T1000 (cell line): ENCODE measurements around the gene TGFBR3L.

Experiments
- DNase-seq: peaks from one replicate; lab custom pipeline; 2025; ENCODE audit warnings: mixed read lengths; lab: John Stamatoyannopoulos, UW

Gene TGFBR3L

GRCh38 chr19:7914598-7915045 lies at the start of gene TGFBR3L:
Gene TGFBR3L, plus strand, starts transcription at chr19:7914830.
- no peak for DNase-seq

GRCh38 chr19:7865262-7865911 lies 49.2 kb upstream of the TGFBR3L start:
- no peak for DNase-seq

- no peak for DNase-seq
Measured at GRCh38 chr19:7866399-7867091, 48.1 kb upstream of the TGFBR3L start.

GRCh38 chr19:7867092-7867844 lies 47.4 kb upstream of the TGFBR3L start:
- DNase-seq: no peak

GRCh38 chr19:7868326-7868670 lies 46.3 kb upstream of the TGFBR3L start:
- DNase-seq: no peak

GRCh38 chr19:7868671-7869452 lies 45.8 kb upstream of the TGFBR3L start:
- peak; percentile 81 for DNase-seq

- DNase-seq: peak; percentile 69
Measured at GRCh38 chr19:7869453-7869909, 45.1 kb upstream of the TGFBR3L start.

DNA sequence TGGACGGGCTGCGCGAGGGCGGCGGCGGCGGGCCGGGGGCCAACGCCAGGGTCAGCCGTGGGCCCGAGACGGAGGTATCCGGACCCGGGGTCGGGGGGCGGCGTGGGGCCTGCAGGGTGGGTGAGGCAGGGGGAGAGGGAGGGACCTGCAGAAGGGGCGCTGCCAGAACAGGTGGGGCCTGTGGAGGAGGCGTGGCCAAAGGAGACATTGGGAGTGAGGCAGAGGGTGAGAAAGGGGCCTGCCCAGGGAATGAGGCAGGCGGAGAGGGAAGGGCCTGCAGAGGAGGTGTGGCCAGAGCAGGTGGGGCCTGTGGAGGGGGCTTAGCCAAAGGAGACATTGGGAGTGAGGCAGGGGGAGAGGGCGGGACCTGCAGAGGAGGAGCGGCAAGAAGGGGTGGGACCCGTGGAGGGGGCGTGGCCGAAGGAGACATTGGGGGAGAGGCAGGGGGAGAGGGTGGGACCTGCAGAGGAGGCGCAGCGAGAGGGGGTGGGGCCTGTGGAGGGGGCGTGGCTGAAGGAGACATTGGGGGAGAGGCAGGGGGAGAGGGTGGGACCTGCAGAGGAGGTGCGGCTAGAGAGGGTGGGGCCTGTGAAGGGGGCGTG lies 44.6 kb upstream of the TGFBR3L start:
- peak; percentile 84 for DNase-seq

- peak; percentile 84 for DNase-seq
Measured at GRCh38 chr19:7870571-7871436, 43.8 kb upstream of the TGFBR3L start.

GRCh38 chr19:7871437-7872305 lies 43.0 kb upstream of the TGFBR3L start:
- DNase-seq: peak; percentile 91

DNA sequence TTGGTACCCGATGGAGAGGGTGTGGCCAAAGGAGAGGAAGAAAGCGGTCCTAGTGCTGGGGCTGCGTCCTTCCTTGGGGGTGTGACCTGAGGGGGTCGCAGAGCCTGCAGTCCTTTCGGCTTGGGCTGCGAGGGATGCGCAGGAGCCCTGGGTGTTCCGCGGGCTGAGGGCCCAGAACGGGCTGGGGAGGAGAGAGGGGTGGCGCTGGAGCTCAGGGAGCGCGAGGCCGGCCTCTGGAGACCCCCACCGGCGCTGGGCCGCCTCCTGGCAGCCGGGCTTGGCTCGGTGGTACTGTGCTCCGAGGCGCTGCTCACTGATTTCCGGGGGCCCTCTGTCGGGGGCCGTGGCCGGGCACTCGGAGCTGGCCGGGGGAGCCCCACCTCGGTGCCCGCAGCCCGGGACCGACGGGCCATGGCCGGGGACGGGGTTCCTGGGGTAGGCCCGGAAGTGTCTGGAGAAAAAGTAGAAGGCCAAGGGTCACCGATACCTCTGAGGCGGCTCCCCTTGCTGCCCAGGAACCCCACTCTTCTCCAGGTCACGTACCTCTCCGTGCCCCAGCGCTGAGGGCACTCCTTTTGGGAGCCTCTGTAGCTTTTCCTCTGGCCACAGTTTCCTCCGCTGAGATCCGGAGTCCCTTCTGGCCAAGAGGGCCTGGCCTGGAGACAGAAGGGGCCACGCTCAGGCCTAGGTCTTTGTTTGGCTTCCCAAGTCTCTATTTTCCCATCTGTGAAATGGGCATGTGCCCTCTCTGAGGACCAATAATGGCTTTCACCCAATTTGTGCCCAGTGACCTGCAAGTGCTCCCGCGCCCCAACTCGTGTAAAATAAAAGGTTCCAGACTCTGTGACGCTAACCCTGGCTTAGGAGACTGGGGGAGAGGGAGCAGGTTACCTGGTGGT lies 42.1 kb upstream of the TGFBR3L start:
- DNase-seq: no peak

DNA sequence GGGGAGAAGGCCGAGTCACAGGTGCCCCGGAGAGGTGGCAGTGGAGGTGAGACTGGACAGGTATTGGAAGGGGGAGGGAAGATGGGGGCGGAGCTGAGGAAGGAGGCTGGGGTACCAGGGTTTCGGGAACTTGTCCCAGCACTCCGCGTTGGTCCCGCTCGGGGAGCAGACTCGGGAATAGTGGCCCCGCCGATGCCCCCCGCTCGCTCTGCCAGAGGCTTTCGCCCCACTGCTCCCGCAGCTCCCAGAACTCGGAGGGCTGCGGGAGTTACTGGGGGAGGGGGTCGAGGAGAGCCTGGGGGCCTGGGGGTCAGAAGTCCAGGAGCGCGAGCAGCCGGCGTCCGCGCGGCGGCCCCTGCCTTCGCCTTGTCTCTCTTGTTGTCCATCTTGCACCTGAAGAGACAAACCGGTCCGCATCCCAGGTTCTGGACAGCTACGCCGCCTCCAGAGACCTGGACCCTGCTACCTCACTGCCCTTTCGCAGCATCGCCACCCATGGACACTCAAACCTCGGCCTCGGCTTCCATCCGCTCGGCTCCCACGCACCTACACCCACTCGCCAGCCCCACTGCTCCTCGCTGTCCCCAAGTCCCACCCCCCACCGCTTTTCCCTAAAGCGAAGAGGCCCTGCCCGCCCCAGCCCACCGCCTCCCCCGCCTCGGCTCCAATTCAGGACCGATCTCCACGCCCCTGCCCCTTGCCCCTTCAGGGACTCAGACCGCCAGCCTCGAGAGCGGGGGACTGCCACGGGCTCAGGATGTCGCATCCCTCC lies 41.1 kb upstream of the TGFBR3L start:
- no peak for DNase-seq

- DNase-seq: no peak
Measured at GRCh38 chr19:7874076-7874896, 40.3 kb upstream of the TGFBR3L start, which contains the start of gene PRR36. Gene PRR36, minus strand, starts transcription at chr19:7874390. Its CDS starts 701 bp downstream, at chr19:7873689.

GRCh38 chr19:7874897-7875273 lies 39.7 kb upstream of the TGFBR3L start:
- no peak for DNase-seq

GRCh38 chr19:7877249-7877836 lies 37.3 kb upstream of the TGFBR3L start:
- DNase-seq: no peak

GRCh38 chr19:7879111-7879807 lies 35.4 kb upstream of the TGFBR3L start:
- no peak for DNase-seq
